Thyroid gland (tissue), 4 donors: ENCODE measurements around the gene DACH1.

ENCODE experiments used
- CTCF ChIP-seq, 6 experiments: fragments of 200-600 bp in 3 of 6; fragments of 450-650 bp in 3 of 6; sonication (generic) in 3 of 6; IDR thresholded peaks; one replicate each; pipeline ENCODE4 v1.5.1; 2016 to 2019; ENCODE audit warnings: antibody characterized with exemption in 6 of 6, mild to moderate bottlenecking in 2 of 6, inconsistent platforms in 1 of 6, moderate library complexity in 1 of 6
- POLR2A ChIP-seq, 2 donors: fragments of 450-650 bp; IDR thresholded peaks; one replicate each; pipeline ENCODE4 v1.6.1; 2017; ENCODE audit warnings: antibody characterized with exemption in 2 of 2, mild to moderate bottlenecking in 2 of 2, moderate library complexity in 1 of 2

- TF ChIP-seq CTCF (IDR thresholded peaks at IDR 0.05) (no peak), POLR2A (IDR thresholded peaks at IDR 0.05) (no peak)
Observed at GRCh38 chr13:71913717-71914116, 46.7 kb upstream of the DACH1 start.
